ENCODE results near the gene ZNF107.
"Not testable (repeated sequence)": the region's sequence is repeated elsewhere in the genome, so short reads cannot be mapped to it uniquely, and the experiment has no call there.

The ZNF107 gene

GRCh38 chr7:64655811-64656210, 10.1 kb upstream of the ZNF107 start:
- H3K4me3 ChIP-seq (replicated peaks; ENCODE audit: low read depth, low read length) = no peak overlapping the region
- DNase-seq (ENCODE audit: low read depth) = no peak
- no peak for TF ChIP-seq CTCF (IDR thresholded peaks at IDR 0.05; ENCODE audit: low read length, missing control alignments)

DNA sequence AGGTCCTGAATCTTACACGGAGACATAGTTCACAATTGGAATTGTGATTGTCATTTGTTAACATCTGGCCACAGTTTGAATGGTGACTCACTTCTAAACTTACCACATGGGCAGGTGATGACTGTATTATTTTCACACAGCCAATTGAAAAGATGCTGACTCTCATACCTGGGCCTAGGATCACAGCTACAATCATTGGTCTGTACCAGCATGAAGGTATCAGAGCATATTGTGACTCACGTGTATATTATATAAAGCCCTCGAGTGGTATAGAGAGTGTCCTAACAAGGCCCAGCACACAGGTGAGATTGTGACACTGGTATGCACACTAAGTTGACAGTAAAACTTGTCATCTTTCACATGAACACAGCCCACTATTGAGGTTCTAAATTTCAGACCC, 9.4 kb upstream of the ZNF107 start:
- no peak overlapping the region for H3K4me3 ChIP-seq (replicated peaks; ENCODE audit: low read depth, low read length)
- no peak for DNase-seq (ENCODE audit: low read depth)
- no peak for TF ChIP-seq CTCF (IDR thresholded peaks at IDR 0.05; ENCODE audit: low read length, missing control alignments)

DNA sequence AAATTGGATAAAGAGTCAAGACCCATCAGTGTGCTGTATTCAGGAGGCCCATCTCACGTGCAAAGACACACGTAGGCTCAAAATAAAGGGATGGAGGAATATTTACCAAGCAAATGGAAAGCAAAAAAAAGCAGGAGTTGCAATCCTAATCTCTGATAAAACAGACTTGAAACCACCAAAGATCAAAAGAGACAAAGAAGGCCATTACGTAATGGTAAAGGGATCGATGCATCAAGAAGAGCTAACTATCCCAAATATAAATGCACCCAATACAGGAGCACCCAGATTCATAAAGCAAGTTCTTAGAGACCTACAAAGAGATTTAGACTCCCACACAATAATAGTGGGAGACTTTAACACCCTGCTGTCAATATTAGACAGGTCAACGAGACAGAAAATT, 3.8 kb upstream of the ZNF107 start:
- DNase-seq (ENCODE audit: low read depth); H3K4me3 ChIP-seq (replicated peaks; ENCODE audit: low read depth, low read length): not testable (repeated sequence)

- DNase-seq (ENCODE audit: low read depth) = no peak
- no peak for TF ChIP-seq CTCF (IDR thresholded peaks at IDR 0.05; ENCODE audit: low read length, missing control alignments)
- H3K4me3 ChIP-seq (replicated peaks; ENCODE audit: low read depth, low read length) = peak overlapping the region; percentile 89
Measured at GRCh38 chr7:64666663-64667050, 724 bp downstream of the ZNF107 start.

GRCh38 chr7:64667311-64667710, 1.4 kb downstream of the ZNF107 start:
- no peak for TF ChIP-seq CTCF (IDR thresholded peaks at IDR 0.05; ENCODE audit: low read length, missing control alignments)
- H3K4me3 ChIP-seq (replicated peaks; ENCODE audit: low read depth, low read length) = peak overlapping the region; percentile 89
- DNase-seq (ENCODE audit: low read depth) = no peak

GRCh38 chr7:64672414-64672813, 6.5 kb downstream of the ZNF107 start:
- no peak overlapping the region for H3K4me3 ChIP-seq (replicated peaks; ENCODE audit: low read depth, low read length)
- no peak for TF ChIP-seq CTCF (IDR thresholded peaks at IDR 0.05; ENCODE audit: low read length, missing control alignments)
- no peak for DNase-seq (ENCODE audit: low read depth)

GRCh38 chr7:64685091-64685490, 19.2 kb downstream of the ZNF107 start:
- H3K4me3 ChIP-seq (replicated peaks; ENCODE audit: low read depth, low read length) = no peak overlapping the region
- no peak for DNase-seq (ENCODE audit: low read depth)
- no peak for TF ChIP-seq CTCF (IDR thresholded peaks at IDR 0.05; ENCODE audit: low read length, missing control alignments)

DNA sequence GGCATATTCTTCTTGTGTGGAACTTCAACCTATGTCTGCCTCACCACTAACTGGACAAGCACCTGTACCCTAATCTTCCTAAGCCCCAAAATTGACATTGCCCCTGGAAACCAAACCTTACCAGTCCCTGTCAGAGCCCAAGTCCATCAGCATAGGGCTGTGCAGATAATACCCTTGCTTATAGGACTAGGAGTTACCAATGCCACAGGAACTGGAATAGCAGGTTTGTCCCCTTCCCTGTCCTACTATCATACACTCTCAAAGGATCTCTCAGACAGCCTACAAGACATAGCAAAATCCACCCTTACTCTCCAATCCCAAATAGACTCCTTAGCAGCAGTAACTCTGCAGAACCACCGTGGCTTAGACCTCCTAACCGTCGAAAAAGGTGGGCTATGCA, 19.8 kb downstream of the ZNF107 start:
- TF ChIP-seq CTCF (IDR thresholded peaks at IDR 0.05; ENCODE audit: low read length, missing control alignments) = no peak
- no peak for DNase-seq (ENCODE audit: low read depth)

More for the DNA sequence above, 19.8 kb downstream of the ZNF107 start:
- H3K4me3 ChIP-seq (replicated peaks; ENCODE audit: low read depth, low read length) = no peak overlapping the region
